Thyroid gland (tissue), 4 donors: ENCODE results near the gene NMT2. TPM values are rescaled to one million over a fixed set of nuclear protein-coding genes. Genes with fewer than 3 reads are reported as not detected.
"Not testable (repeated sequence)": the region's sequence is repeated elsewhere in the genome, so short reads cannot be mapped to it uniquely, and the experiment has no call there.

Experiments used
- DNase-seq, 2 donors: peaks; one replicate each; pipeline ENCODE4 v3.0.0-alpha.2; 2019
- H3K27ac ChIP-seq, 3 donors: fragments of 200-600 bp; sonication (generic); 1 replicate in 2 of 3; 2 replicates in 1 of 3; pipeline ENCODE4 v1.5.1; 2016 to 2019; ENCODE audit warnings: mild to moderate bottlenecking in 1 of 3, moderate library complexity in 1 of 3
- H3K27me3 ChIP-seq: fragments of 200-600 bp; sonication (generic); one replicate; pipeline ENCODE4 v1.5.1; 2019
- H3K36me3 ChIP-seq, 2 donors: fragments of 200-600 bp; sonication (generic); one replicate each; pipeline ENCODE4 v1.5.1; 2016 to 2019
- H3K4me1 ChIP-seq, 2 donors: fragments of 200-600 bp; sonication (generic); one replicate each; pipeline ENCODE4 v1.5.1; 2017 to 2019
- H3K4me3 ChIP-seq, 3 donors: fragments of 200-600 bp; sonication (generic); replicated peaks in 1 of 3; 1 replicate in 2 of 3; 2 replicates in 1 of 3; pipeline ENCODE4 v1.5.1; 2016; ENCODE audit warnings: mild to moderate bottlenecking in 1 of 3
- H3K9me3 ChIP-seq: fragments of 200-600 bp; sonication (generic); one replicate; pipeline ENCODE4 v1.5.1; 2017
- CTCF ChIP-seq, 6 experiments: fragments of 200-600 bp in 3 of 6; fragments of 450-650 bp in 3 of 6; sonication (generic) in 3 of 6; IDR thresholded peaks; one replicate each; pipeline ENCODE4 v1.5.1; 2016 to 2019; ENCODE audit warnings: antibody characterized with exemption in 6 of 6, mild to moderate bottlenecking in 2 of 6, inconsistent platforms in 1 of 6, moderate library complexity in 1 of 6
- POLR2A ChIP-seq, 2 donors: fragments of 450-650 bp; IDR thresholded peaks; one replicate each; pipeline ENCODE4 v1.6.1; 2017; ENCODE audit warnings: antibody characterized with exemption in 2 of 2, mild to moderate bottlenecking in 2 of 2, moderate library complexity in 1 of 2
- WGBS, 2 donors: methylation state at CpG; one replicate each; pipeline ENCODE4 v1.1.5; 2017; 5-methylcytosine and 5-hydroxymethylcytosine counted together
- intact Hi-C: fragments of 100-400 bp; cut with DNase I; formaldehyde crosslinking; loops from one replicate; pipeline ENCODE4 v1.15.1; 2023
- total RNA-seq, 4 donors: library from RNA; depleted of rRNA; stranded (reverse); fragments of >200 nt; gene quantifications; one replicate each; pipeline ENCODE4 v1.2.3, GENCODE V29; 2016

Gene NMT2
- total RNA-seq, 4 donors from 2014 or later, result 7.1 to 16.3 (median 11.7) TPM

GRCh38 chr10:15210521-15210920, 42.0 kb upstream of the NMT2 start:
- Histone ChIP-seq H3K27ac (no peak overlapping the region), H3K27me3 (no peaks in the 10 kb centered on the region), H3K4me3 (no peak overlapping the region), H3K4me1 (no peaks in the 10 kb centered on the region), H3K36me3 (peaks cover 8 to 11% of the 10 kb centered on the region in 2 donors), H3K9me3 (no peaks in the 10 kb centered on the region)
- intact Hi-C loops, result loop anchor here (5.0 kb wide), 1 partner anchor 162 kb away; the partner anchor contains the start of gene FAM171A1
- DNase-seq, result no peak
- 88 to 93% methylated on average over 8 of the region's 8 CpGs for WGBS, 2 donors
- TF ChIP-seq CTCF (IDR thresholded peaks at IDR 0.05), result no peak
- TF ChIP-seq POLR2A (IDR thresholded peaks at IDR 0.05), result no peak

- Histone ChIP-seq H3K4me1 (no peaks in the 10 kb centered on the region), H3K36me3 (peaks cover 8 to 11% of the 10 kb centered on the region in 2 donors), H3K27me3 (no peaks in the 10 kb centered on the region), H3K4me3 (no peak overlapping the region), H3K9me3 (no peaks in the 10 kb centered on the region), H3K27ac (no peak overlapping the region)
- TF ChIP-seq POLR2A (IDR thresholded peaks at IDR 0.05), result no peak
- TF ChIP-seq CTCF (IDR thresholded peaks at IDR 0.05), result peak; percentile 54 to 91 (median 73)
- intact Hi-C loops, result loop anchor here (5.0 kb wide), 1 partner anchor 162 kb away; the partner anchor contains the start of gene FAM171A1
- 24% methylated on average over 13 to 14 of the region's 14 CpGs for WGBS, 2 donors
- peak; percentile 85 to 86 for DNase-seq
These were observed 41.5 kb upstream of the NMT2 start for GRCh38 chr10:15209827-15210509.

- Histone ChIP-seq H3K27me3 (no peaks in the 10 kb centered on the region), H3K4me1 (no peaks in the 10 kb centered on the region), H3K9me3 (no peaks in the 10 kb centered on the region), H3K27ac (no peak overlapping the region), H3K36me3 (peaks cover 0 to under 1% of the 10 kb centered on the region in 2 donors), H3K4me3 (no peak overlapping the region)
- WGBS, 2 donors, result 93 to 98% methylated on average over 2 of the region's 2 CpGs
- intact Hi-C loops, result no loop called here
- no peak for DNase-seq
- TF ChIP-seq POLR2A (IDR thresholded peaks at IDR 0.05) (no peak), CTCF (IDR thresholded peaks at IDR 0.05) (no peak)
These were observed 39.7 kb upstream of the NMT2 start for GRCh38 chr10:15208221-15208620.

GRCh38 chr10:15207410-15207809, 38.9 kb upstream of the NMT2 start:
- DNase-seq, intact Hi-C loops, H3K36me3 ChIP-seq, H3K27me3 ChIP-seq, H3K4me3 ChIP-seq, H3K4me1 ChIP-seq, H3K27ac ChIP-seq, H3K9me3 ChIP-seq: not testable (repeated sequence)
- 93 to 95% methylated on average over 4 of the region's 4 CpGs for WGBS, 2 donors

- Histone ChIP-seq H3K4me1 (no peaks in the 10 kb centered on the region), H3K9me3 (no peaks in the 10 kb centered on the region), H3K4me3 (no peak overlapping the region), H3K36me3 (no peaks in the 10 kb centered on the region), H3K27ac (no peak overlapping the region), H3K27me3 (no peaks in the 10 kb centered on the region)
- DNase-seq, result no peak
- no peak for TF ChIP-seq POLR2A (IDR thresholded peaks at IDR 0.05)
- no peak for TF ChIP-seq CTCF (IDR thresholded peaks at IDR 0.05)
- intact Hi-C loops, result no loop called here
- 98 to 100% methylated on average over 2 of the region's 2 CpGs for WGBS, 2 donors
These were observed 34.1 kb upstream of the NMT2 start for GRCh38 chr10:15202639-15203038.

- H3K4me1 ChIP-seq, H3K9me3 ChIP-seq, H3K36me3 ChIP-seq, H3K4me3 ChIP-seq, DNase-seq, H3K27me3 ChIP-seq, intact Hi-C loops, H3K27ac ChIP-seq: not testable (repeated sequence)
- 88 to 92% methylated on average over 8 of the region's 8 CpGs for WGBS, 2 donors
These were observed 33.8 kb upstream of the NMT2 start for GRCh38 chr10:15202301-15202621.
